Fibroblast of lung (primary cell): ENCODE results near the gene LMOD3.

Experiments
- CTCF ChIP-seq, 2 donors: IDR thresholded peaks in 1 of 2; conservative IDR thresholded peaks in 1 of 2; 1 replicate in 1 of 2; 2 replicates in 1 of 2; pipeline ENCODE4 v1.5.1; 2011 to 2012; ENCODE audit warnings: low read length in 2 of 2, control low read depth in 1 of 2, inconsistent platforms in 1 of 2, low read depth in 1 of 2, mild to moderate bottlenecking in 1 of 2
- EZH2 ChIP-seq: IDR thresholded peaks from 2 replicates; pipeline ENCODE4 v1.5.1; 2012; ENCODE audit warnings: low read length, control low read depth, mild to moderate bottlenecking; ENCODE audit errors: missing control alignments

- TF ChIP-seq CTCF (conservative IDR thresholded peaks at IDR 0.05 in 1 of 2, IDR thresholded peaks at IDR 0.05 in 1 of 2; ENCODE audit: low read depth in 1 of 2, low read length in 2 of 2), result no peak
- no peak for TF ChIP-seq EZH2
These were observed 19.3 kb downstream of the LMOD3 start for GRCh38 chr3:69103123-69103522.
